ENCODE results near the gene CRIP1. TPM values are rescaled to one million over a fixed set of nuclear protein-coding genes. Genes with fewer than 3 reads are reported as not detected.

Gene CRIP1
- total RNA-seq, 4 donors from 2014 or later = 34.0 to 110 (median 54.6) TPM

GRCh38 chr14:105527381-105527825, 40.7 kb downstream of the CRIP1 start:
- TF ChIP-seq POLR2A (IDR thresholded peaks at IDR 0.05; ENCODE audit: low read depth) = no peak
- no peak for TF ChIP-seq EP300 (IDR thresholded peaks at IDR 0.05)
- no peak for TF ChIP-seq CTCF (IDR thresholded peaks at IDR 0.05)
- no peak for TF ChIP-seq POLR2AphosphoS5 (IDR thresholded peaks at IDR 0.05)
- H3K27ac ChIP-seq (replicated peaks in 1 of 4) = peak overlapping the region in 3 of 4 donors; percentile 57 to 81 (median 62)
- intact Hi-C loops (cut with DNase I) = no loop called here

GRCh38 chr14:105527826-105528585, 41.3 kb downstream of the CRIP1 start:
- Histone ChIP-seq H3K27me3 (peaks cover 0 to 11% (median 0%) of the 10 kb centered on the region in 4 donors), H3K9me3 (no peaks in the 10 kb centered on the region), H3K4me1 (peaks cover 27 to 49% (median 40%) of the 10 kb centered on the region in 4 donors), H3K4me3 (peak overlapping the region; percentile 66 to 83 (median 77)), H3K27ac (replicated peaks in 1 of 4) (peak overlapping the region; percentile 62 to 81 (median 72)), H3K36me3 (peaks cover 0 to 19% (median 0%) of the 10 kb centered on the region in 4 donors)
- TF ChIP-seq POLR2AphosphoS5 (IDR thresholded peaks at IDR 0.05) (peak; percentile 69 to 79), POLR2A (IDR thresholded peaks at IDR 0.05; ENCODE audit: low read depth) (no peak), EP300 (IDR thresholded peaks at IDR 0.05) (no peak), CTCF (IDR thresholded peaks at IDR 0.05) (peak; percentile 84 to 94 (median 90))
- 13% methylated on average over 15 of the region's 67 CpGs for WGBS
- intact Hi-C loops (cut with DNase I) = loop anchor here (1.0 to 2.0 kb wide), 2 partner anchors 79 to 157 kb away; no protein-coding TSS in a partner anchor
- no peak for DNase-seq (ENCODE audit: extremely low spot score)

More at GRCh38 chr14:105527381-105527825, 40.7 kb downstream of the CRIP1 start:
- DNase-seq (ENCODE audit: extremely low spot score) = no peak
- Histone ChIP-seq H3K9me3 (no peaks in the 10 kb centered on the region), H3K36me3 (peaks cover 0 to 19% (median 0%) of the 10 kb centered on the region in 4 donors), H3K4me3 (peak overlapping the region; percentile 66 to 83 (median 77)), H3K4me1 (peaks cover 27 to 49% (median 40%) of the 10 kb centered on the region in 4 donors), H3K27me3 (peaks cover 0 to 14% (median 0%) of the 10 kb centered on the region in 4 donors)
- WGBS = 34% methylated on average over 22 of the region's 23 CpGs

GRCh38 chr14:105528586-105529318, 42.1 kb downstream of the CRIP1 start:
- H3K36me3 ChIP-seq = peaks cover 0 to 19% (median 0%) of the 10 kb centered on the region in 4 donors
- intact Hi-C loops (cut with DNase I) = loop anchor here (1.0 to 2.0 kb wide), 2 partner anchors 80 to 157 kb away; no protein-coding TSS in a partner anchor
- peaks cover 0 to 11% (median 0%) of the 10 kb centered on the region in 4 donors for H3K27me3 ChIP-seq
- H3K4me3 ChIP-seq = peak overlapping the region; percentile 66 to 83 (median 77)
- TF ChIP-seq POLR2AphosphoS5 (IDR thresholded peaks at IDR 0.05) (no peak), EP300 (IDR thresholded peaks at IDR 0.05) (no peak), CTCF (IDR thresholded peaks at IDR 0.05) (no peak), POLR2A (IDR thresholded peaks at IDR 0.05; ENCODE audit: low read depth) (no peak)
- H3K27ac ChIP-seq (replicated peaks in 1 of 4) = peak overlapping the region in 3 of 4 donors; percentile 62 to 81 (median 76)
- peaks cover 27 to 49% (median 40%) of the 10 kb centered on the region in 4 donors for H3K4me1 ChIP-seq
- WGBS = 9% methylated on average over 24 of the region's 89 CpGs
- DNase-seq (ENCODE audit: extremely low spot score) = no peak
- H3K9me3 ChIP-seq = no peaks in the 10 kb centered on the region

GRCh38 chr14:105529319-105529568, 42.6 kb downstream of the CRIP1 start:
- TF ChIP-seq EP300 (IDR thresholded peaks at IDR 0.05) (no peak), POLR2AphosphoS5 (IDR thresholded peaks at IDR 0.05) (no peak), CTCF (IDR thresholded peaks at IDR 0.05) (no peak), POLR2A (IDR thresholded peaks at IDR 0.05; ENCODE audit: low read depth) (no peak)
- H3K36me3 ChIP-seq = peaks cover 0 to 19% (median 0%) of the 10 kb centered on the region in 4 donors
- WGBS = 43% methylated on average over 13 of the region's 24 CpGs

More at GRCh38 chr14:105529319-105529568, 42.6 kb downstream of the CRIP1 start:
- H3K27me3 ChIP-seq = peaks cover 0 to 11% (median 0%) of the 10 kb centered on the region in 4 donors
- no peaks in the 10 kb centered on the region for H3K9me3 ChIP-seq
- peak overlapping the region; percentile 66 to 83 (median 77) for H3K4me3 ChIP-seq
- intact Hi-C loops (cut with DNase I) = loop anchor here (2.0 kb wide), 1 partner anchor 80 kb away; no protein-coding TSS in a partner anchor
- no peak overlapping the region for H3K27ac ChIP-seq (replicated peaks in 1 of 4)
- no peak for DNase-seq (ENCODE audit: extremely low spot score)
- H3K4me1 ChIP-seq = peaks cover 27 to 49% (median 40%) of the 10 kb centered on the region in 4 donors
